ENCODE measurements around the gene ALKBH5.

GRCh38 chr17:18177133-18177532 lies 6.5 kb upstream of the ALKBH5 start:
- no peak for TF ChIP-seq CTCF (IDR thresholded peaks at IDR 0.05 in 4 of 5, conservative IDR thresholded peaks at IDR 0.05 in 1 of 5)
- TF ChIP-seq POLR2A (IDR thresholded peaks at IDR 0.05), result no peak
